ENCODE data around the gene SREBF1. TPM values are rescaled to one million over a fixed set of nuclear protein-coding genes. Genes with fewer than 3 reads are reported as not detected.

SREBF1 gene
- polyA plus RNA-seq, 1 of the 3 experiments (the other 2 are of a cell fraction), result 20.4 TPM

DNA sequence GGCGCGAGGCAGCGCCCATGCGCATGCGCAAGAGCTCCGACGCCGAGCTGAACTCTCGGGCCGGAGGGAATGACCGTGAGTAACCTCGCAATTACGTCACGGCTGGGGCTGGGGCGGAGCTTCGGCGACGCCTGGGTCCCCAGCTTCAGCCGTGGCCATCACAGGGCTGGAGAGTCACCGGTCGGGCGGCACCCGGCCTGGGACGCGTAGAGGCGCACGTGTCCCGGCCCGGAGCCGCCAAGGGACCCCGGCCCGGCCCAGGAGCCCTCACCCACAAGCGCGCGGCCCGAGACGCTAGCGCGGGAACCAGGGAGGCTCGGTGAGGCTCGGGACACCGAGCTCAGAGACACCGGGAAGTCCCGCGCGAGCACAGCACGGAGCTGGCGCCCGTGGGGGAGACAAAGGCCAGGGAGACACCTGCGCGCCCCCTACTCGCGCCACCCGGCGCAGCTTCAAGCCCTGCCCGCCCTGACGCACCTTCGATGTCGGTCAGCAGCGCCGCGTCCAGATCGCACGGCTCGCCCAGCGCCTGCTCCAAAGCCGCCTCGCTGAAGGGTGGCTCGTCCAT, 452 bp downstream of the SREBF1 start (continued):
- TF ChIP-seq, protein P1, sequence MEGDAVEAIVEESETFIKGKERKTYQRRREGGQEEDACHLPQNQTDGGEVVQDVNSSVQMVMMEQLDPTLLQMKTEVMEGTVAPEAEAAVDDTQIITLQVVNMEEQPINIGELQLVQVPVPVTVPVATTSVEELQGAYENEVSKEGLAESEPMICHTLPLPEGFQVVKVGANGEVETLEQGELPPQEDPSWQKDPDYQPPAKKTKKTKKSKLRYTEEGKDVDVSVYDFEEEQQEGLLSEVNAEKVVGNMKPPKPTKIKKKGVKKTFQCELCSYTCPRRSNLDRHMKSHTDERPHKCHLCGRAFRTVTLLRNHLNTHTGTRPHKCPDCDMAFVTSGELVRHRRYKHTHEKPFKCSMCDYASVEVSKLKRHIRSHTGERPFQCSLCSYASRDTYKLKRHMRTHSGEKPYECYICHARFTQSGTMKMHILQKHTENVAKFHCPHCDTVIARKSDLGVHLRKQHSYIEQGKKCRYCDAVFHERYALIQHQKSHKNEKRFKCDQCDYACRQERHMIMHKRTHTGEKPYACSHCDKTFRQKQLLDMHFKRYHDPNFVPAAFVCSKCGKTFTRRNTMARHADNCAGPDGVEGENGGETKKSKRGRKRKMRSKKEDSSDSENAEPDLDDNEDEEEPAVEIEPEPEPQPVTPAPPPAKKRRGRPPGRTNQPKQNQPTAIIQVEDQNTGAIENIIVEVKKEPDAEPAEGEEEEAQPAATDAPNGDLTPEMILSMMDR (IDR thresholded peaks at IDR 0.05), result no peak
- TF ChIP-seq, protein P2, sequence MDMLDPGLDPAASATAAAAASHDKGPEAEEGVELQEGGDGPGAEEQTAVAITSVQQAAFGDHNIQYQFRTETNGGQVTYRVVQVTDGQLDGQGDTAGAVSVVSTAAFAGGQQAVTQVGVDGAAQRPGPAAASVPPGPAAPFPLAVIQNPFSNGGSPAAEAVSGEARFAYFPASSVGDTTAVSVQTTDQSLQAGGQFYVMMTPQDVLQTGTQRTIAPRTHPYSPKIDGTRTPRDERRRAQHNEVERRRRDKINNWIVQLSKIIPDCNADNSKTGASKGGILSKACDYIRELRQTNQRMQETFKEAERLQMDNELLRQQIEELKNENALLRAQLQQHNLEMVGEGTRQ (IDR thresholded peaks at IDR 0.05; ENCODE audit: borderline replicate concordance, low read depth, low read length), result no peak
- TF ChIP-seq RAD21 (IDR thresholded peaks at IDR 0.05; ENCODE audit: low read length), result peak; percentile 11
- TF ChIP-seq NRF1 (IDR thresholded peaks at IDR 0.05; ENCODE audit: low read depth, low read length), result peak; percentile 97
- no peak for TF ChIP-seq YY1 (IDR thresholded peaks at IDR 0.05; ENCODE audit: low read depth)
- TF ChIP-seq, protein P3, sequence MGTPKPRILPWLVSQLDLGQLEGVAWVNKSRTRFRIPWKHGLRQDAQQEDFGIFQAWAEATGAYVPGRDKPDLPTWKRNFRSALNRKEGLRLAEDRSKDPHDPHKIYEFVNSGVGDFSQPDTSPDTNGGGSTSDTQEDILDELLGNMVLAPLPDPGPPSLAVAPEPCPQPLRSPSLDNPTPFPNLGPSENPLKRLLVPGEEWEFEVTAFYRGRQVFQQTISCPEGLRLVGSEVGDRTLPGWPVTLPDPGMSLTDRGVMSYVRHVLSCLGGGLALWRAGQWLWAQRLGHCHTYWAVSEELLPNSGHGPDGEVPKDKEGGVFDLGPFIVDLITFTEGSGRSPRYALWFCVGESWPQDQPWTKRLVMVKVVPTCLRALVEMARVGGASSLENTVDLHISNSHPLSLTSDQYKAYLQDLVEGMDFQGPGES (IDR thresholded peaks at IDR 0.05; ENCODE audit: low read depth, low read length), result no peak

DNA sequence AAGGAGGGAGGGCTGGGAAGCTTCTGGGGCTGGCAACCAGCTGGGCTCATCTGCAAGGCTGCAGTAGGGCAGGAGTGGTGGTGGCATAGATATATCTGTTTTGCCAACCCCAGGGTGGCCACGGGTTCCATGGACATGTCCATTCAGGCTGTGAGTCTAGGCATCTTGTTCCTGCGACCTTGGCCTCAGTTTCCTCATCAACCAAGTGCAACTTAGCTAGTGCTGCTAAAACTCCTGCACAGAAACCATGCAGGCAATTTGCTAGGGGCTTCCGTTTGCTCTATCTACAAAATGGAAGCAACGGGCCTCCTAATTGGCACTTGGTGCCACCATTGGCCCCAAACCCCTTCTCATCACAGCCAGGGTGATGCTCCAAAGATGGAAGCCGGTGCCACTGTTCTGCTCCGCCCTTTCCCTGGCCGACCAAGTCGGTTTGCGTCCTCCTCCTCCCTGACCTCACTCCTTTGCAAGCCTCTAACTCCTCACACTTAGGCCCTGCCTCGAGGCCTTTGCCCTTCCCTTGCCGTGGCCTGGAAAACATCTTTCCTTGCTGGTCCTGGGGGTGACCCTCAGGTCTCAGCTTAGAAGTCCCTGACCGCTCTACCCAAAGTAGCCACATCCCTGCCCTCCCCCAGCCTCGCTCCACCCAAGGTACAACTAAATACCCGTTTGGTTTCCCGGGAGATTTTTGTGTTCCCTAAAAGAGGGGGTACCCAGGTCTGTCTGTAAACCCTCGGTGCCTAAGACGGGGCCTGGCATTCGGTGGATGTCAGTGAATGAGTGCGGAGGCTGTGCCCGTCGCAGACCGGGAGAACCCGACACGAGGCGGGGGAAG, 1.2 kb downstream of the SREBF1 start:
- Histone ChIP-seq H3K9me2 (no peaks in the 10 kb centered on the region), H3K36me3 (replicated peaks in 1 of 2; ENCODE audit: control insufficient read depth in 1 of 2, insufficient read depth in 2 of 2, low read length in 1 of 2) (no peaks in the 10 kb centered on the region), H3K79me2 (ENCODE audit: insufficient read depth) (peaks cover 6% of the 10 kb centered on the region; the same call in 1 of the 2 replicates), H3K4me2 (peak overlapping the region; percentile 94), H4K20me1 (ENCODE audit: insufficient read depth) (no peaks in the 10 kb centered on the region), H2AFZ (ENCODE audit: low read depth) (peak overlapping the region; percentile 61; the same call in 1 of the 2 replicates), H3F3A (replicated peaks; ENCODE audit: insufficient read depth) (peaks cover 10% of the 10 kb centered on the region), H3K27me3 (ENCODE audit: insufficient read depth) (no peaks in the 10 kb centered on the region), H3K9me3 (no peaks in the 10 kb centered on the region), H3K9ac (peak overlapping the region; percentile 88; the same call in 1 of the 2 replicates), H3K4me1 (ENCODE audit: control insufficient read depth in 1 of 2, insufficient read depth in 2 of 2, low read depth in 1 of 2, low read length in 1 of 2) (peaks cover 22 to 63% of the 10 kb centered on the region in 2 experiments; a peak in 3 of 4 replicates), H3K4me3 (ENCODE audit: low read depth in 2 of 2, low read length in 1 of 2) (peak overlapping the region; percentile 75 to 79; a peak in 3 of 4 replicates), H3K27ac (ENCODE audit: low read depth in 2 of 2, low read length in 1 of 2) (peak overlapping the region; percentile 69 to 95; a peak in 3 of 4 replicates)
- 40% methylated on average over 19 of the region's 25 CpGs for WGBS (ENCODE audit: low lambda C conversion rate)
- ChIA-PET CTCF (interaction anchor here (0.9 to 5.2 kb wide), 12 partner anchors 10 to 154 kb away, joined by 3 to 32 read pairs (median 4); partner anchors contain the start of gene RAI1), POLR2A (interaction anchor here (0.7 to 4.0 kb wide), 32 partner anchors 9 to 481 kb away, joined by 3 to 44 read pairs (median 6); no protein-coding TSS in a partner anchor)
- DNase-seq, result no peak
- TF ChIP-seq, protein P4, sequence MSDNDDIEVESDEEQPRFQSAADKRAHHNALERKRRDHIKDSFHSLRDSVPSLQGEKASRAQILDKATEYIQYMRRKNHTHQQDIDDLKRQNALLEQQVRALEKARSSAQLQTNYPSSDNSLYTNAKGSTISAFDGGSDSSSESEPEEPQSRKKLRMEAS (IDR thresholded peaks at IDR 0.05; ENCODE audit: low read depth), result peak; percentile 93
- TF ChIP-seq FOXJ3 (CRISPR knock-in tag; IDR thresholded peaks at IDR 0.05), result no peak
